H9 (cell line): Measurements from ENCODE around the gene NHERF1. TPM values are rescaled to one million over a fixed set of nuclear protein-coding genes. Genes with fewer than 3 reads are reported as not detected.

Source experiments
- DNase-seq: peaks from one replicate; pipeline ENCODE4 v3.0.0-alpha.2; 2017
- H2AFZ ChIP-seq: one replicate; pipeline ENCODE4 v1.6.1; 2013; ENCODE audit warnings: mild to moderate bottlenecking, low read length, control low read depth, moderate library complexity
- H2AK5ac ChIP-seq: 2 replicates; pipeline ENCODE4 v1.6.1; 2013; ENCODE audit warnings: low read length, control low read depth, mixed read lengths; ENCODE audit not compliant: insufficient read length
- H2BK120ac ChIP-seq: one replicate; pipeline ENCODE4 v1.6.1; 2013; ENCODE audit warnings: low read depth, mild to moderate bottlenecking, low read length, control low read depth, inconsistent platforms; ENCODE audit not compliant: poor library complexity, severe bottlenecking
- H2BK12ac ChIP-seq: 2 replicates; pipeline ENCODE4 v1.6.1; 2013; ENCODE audit warnings: low read length, control low read depth, mixed read lengths, low read depth; ENCODE audit not compliant: insufficient read length
- H2BK15ac ChIP-seq: 2 replicates; pipeline ENCODE4 v1.6.1; 2013; ENCODE audit warnings: low read depth, low read length, control low read depth
- H2BK20ac ChIP-seq: one replicate; pipeline ENCODE4 v1.6.1; 2013; ENCODE audit warnings: low read depth, mild to moderate bottlenecking, low read length, control low read depth, inconsistent platforms; ENCODE audit not compliant: poor library complexity, severe bottlenecking
- H2BK5ac ChIP-seq: 2 replicates; pipeline ENCODE4 v1.6.1; 2013; ENCODE audit warnings: low read length, control low read depth, mixed read lengths; ENCODE audit not compliant: insufficient read length
- H3K14ac ChIP-seq: 2 replicates; pipeline ENCODE4 v1.6.1; 2013; ENCODE audit warnings: low read length, control low read depth; ENCODE audit not compliant: insufficient read depth
- H3K18ac ChIP-seq: 2 replicates; pipeline ENCODE4 v1.6.1; 2013; ENCODE audit warnings: low read depth, mild to moderate bottlenecking, mixed read lengths, low read length, control low read depth; ENCODE audit not compliant: insufficient read length
- H3K23ac ChIP-seq: 2 replicates; pipeline ENCODE4 v1.6.1; 2013; ENCODE audit warnings: low read length, control low read depth, mixed read lengths, low read depth; ENCODE audit not compliant: insufficient read length
- H3K23me2 ChIP-seq: 2 replicates; pipeline ENCODE4 v1.6.1; 2013; ENCODE audit warnings: low read depth, mild to moderate bottlenecking, mixed read lengths, low read length, control low read depth; ENCODE audit not compliant: insufficient read length, poor library complexity, severe bottlenecking
- H3K27ac ChIP-seq: 2 replicates; pipeline ENCODE4 v1.5.1; 2013; ENCODE audit warnings: low read length, control low read depth, mixed read lengths, low read depth; ENCODE audit not compliant: insufficient read length
- H3K27me3 ChIP-seq: 2 replicates; pipeline ENCODE4 v1.6.1; 2013; ENCODE audit warnings: low read length, control low read depth, inconsistent platforms; ENCODE audit not compliant: insufficient read depth
- H3K4ac ChIP-seq: 2 replicates; pipeline ENCODE4 v1.6.1; 2013; ENCODE audit warnings: low read depth, mild to moderate bottlenecking, control low read depth, inconsistent platforms, low read length, moderate library complexity
- H3K4me1 ChIP-seq: 2 replicates; pipeline ENCODE4 v1.6.1; 2013; ENCODE audit warnings: low read length, control low read depth, inconsistent platforms; ENCODE audit not compliant: insufficient read depth
- H3K4me2 ChIP-seq: 2 replicates; pipeline ENCODE4 v1.6.1; 2013; ENCODE audit warnings: low read length, control low read depth, mixed read lengths; ENCODE audit not compliant: insufficient read length, insufficient read depth
- H3K56ac ChIP-seq: 2 replicates; pipeline ENCODE4 v1.6.1; 2013; ENCODE audit warnings: low read depth, mild to moderate bottlenecking, mixed read lengths, low read length, control low read depth; ENCODE audit not compliant: insufficient read length
- H3K79me1 ChIP-seq: 2 replicates; pipeline ENCODE4 v1.6.1; 2013; ENCODE audit warnings: low read depth, mild to moderate bottlenecking, moderate library complexity, low read length, control low read depth, inconsistent platforms; ENCODE audit not compliant: insufficient read depth, poor library complexity, severe bottlenecking
- H3K79me2 ChIP-seq: 2 replicates; pipeline ENCODE4 v1.6.1; 2013; ENCODE audit warnings: low read length, control low read depth, inconsistent platforms; ENCODE audit not compliant: insufficient read depth
- H3K9ac ChIP-seq: 2 replicates; pipeline ENCODE4 v1.6.1; 2013; ENCODE audit warnings: low read length, control low read depth, mixed read lengths; ENCODE audit not compliant: insufficient read length; ENCODE audit errors: extremely low read depth
- H3K9me3 ChIP-seq: one replicate; pipeline ENCODE4 v1.6.1; 2013; ENCODE audit warnings: low read depth, low read length, inconsistent platforms; ENCODE audit not compliant: control insufficient read depth
- H3T11ph ChIP-seq: one replicate; pipeline ENCODE4 v1.6.1; 2013; ENCODE audit warnings: mild to moderate bottlenecking, low read length, control low read depth, inconsistent platforms
- H4K20me1 ChIP-seq: one replicate; pipeline ENCODE4 v1.6.1; 2013; ENCODE audit not compliant: control insufficient read depth, insufficient read length, insufficient read depth
- H4K5ac ChIP-seq: 2 replicates; pipeline ENCODE4 v1.6.1; 2013; ENCODE audit warnings: low read depth, mild to moderate bottlenecking, mixed read lengths, low read length, control low read depth; ENCODE audit not compliant: insufficient read length
- H4K8ac ChIP-seq: replicated peaks from 2 replicates; pipeline ENCODE4 v1.6.1; 2013; ENCODE audit warnings: low read length, control low read depth, mixed read lengths, low read depth; ENCODE audit not compliant: insufficient read length
- H4K91ac ChIP-seq: 2 replicates; pipeline ENCODE4 v1.6.1; 2013; ENCODE audit warnings: low read depth, mild to moderate bottlenecking, moderate library complexity, mixed read lengths, low read length, control low read depth; ENCODE audit not compliant: insufficient read length
- H3K27ac Mint-ChIP-seq, 3 experiments: 2 replicates in 2 of 3; 3 replicates in 1 of 3; pipeline ENCODE4 v1.8.0; 2020 to 2021; ENCODE audit warnings: mixed read lengths in 3 of 3, mild to moderate bottlenecking in 1 of 3, moderate library complexity in 1 of 3
- H3K27me3 Mint-ChIP-seq: 2 replicates; pipeline ENCODE4 v1.8.0; 2021; ENCODE audit warnings: low read depth, mild to moderate bottlenecking, moderate library complexity, mixed read lengths
- H3K36me3 Mint-ChIP-seq, 3 experiments: 2 replicates in 2 of 3; 3 replicates in 1 of 3; pipeline ENCODE4 v1.8.0; 2020 to 2021; ENCODE audit warnings: low read depth in 3 of 3, mixed read lengths in 3 of 3; ENCODE audit not compliant: insufficient read depth in 1 of 3
- H3K4me1 Mint-ChIP-seq, 2 experiments: 2 replicates each; pipeline ENCODE4 v1.8.0; 2020; ENCODE audit warnings: mixed read lengths in 2 of 2
- H3K4me3 Mint-ChIP-seq, 2 experiments: 2 replicates in 1 of 2; 3 replicates in 1 of 2; pipeline ENCODE4 v1.8.0; 2020 to 2021; ENCODE audit warnings: mild to moderate bottlenecking in 2 of 2, mixed read lengths in 2 of 2, moderate library complexity in 1 of 2
- H3K9me3 Mint-ChIP-seq, 2 experiments: 2 replicates in 1 of 2; 3 replicates in 1 of 2; pipeline ENCODE4 v1.8.0; 2020; ENCODE audit warnings: mild to moderate bottlenecking in 2 of 2, mixed read lengths in 2 of 2, moderate library complexity in 1 of 2
- WGBS: extraction: QIAGEN DNeasy Blood & Tissue Kit; methylation state at CpG from one replicate; pipeline ENCODE4 v1.1.7; 2013; ENCODE audit warnings: missing lambda C conversion rate, low lambda C conversion rate, mixed read lengths; ENCODE audit not compliant: insufficient read length; ENCODE audit errors: extremely low coverage; 5-methylcytosine and 5-hydroxymethylcytosine counted together
- total RNA-seq: library from RNA; stranded (reverse); gene quantifications from 2 replicates; pipeline ENCODE4 v1.2.1, GENCODE V29; 2021
- TF ChIP-seq, protein P1 (sequence below): fragments of 200-600 bp; sonication (generic); conservative IDR thresholded peaks from 3 replicates; pipeline ENCODE4 v1.8.0; 2021; ENCODE audit warnings: antibody characterized with exemption, mild to moderate bottlenecking

The NHERF1 gene
- total RNA-seq, 1 experiment from 2014 or later: 74.4 TPM

DNA sequence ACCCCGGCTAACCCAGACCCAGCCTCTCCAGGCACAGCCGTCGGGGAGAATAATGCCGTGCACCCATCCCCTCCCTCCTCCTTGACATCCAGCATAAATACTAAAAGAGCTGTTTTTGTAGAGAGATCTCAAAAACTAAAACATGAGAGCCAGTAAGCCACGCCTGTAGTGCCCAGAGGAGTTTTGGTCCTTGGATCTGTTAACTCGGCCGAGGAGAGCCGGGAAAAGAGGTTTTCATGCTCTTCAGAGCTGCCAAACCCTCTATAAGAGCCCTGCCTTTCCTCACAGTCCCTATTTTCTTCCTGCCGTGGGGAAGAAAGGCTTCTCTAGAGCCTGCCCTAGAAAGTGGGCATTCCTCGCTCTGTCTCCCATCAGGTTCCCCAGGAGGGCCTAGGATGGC is 57.9 kb downstream of the NHERF1 start:
- DNase-seq: no peak
- no peak overlapping the region for H3K27ac ChIP-seq
- H3K27ac Mint-ChIP-seq: no peak overlapping the region
- no peak overlapping the region for H2BK12ac ChIP-seq
- H3K27me3 ChIP-seq: no peaks in the 10 kb centered on the region
- H3K79me2 ChIP-seq: no peaks in the 10 kb centered on the region
- H3K9me3 ChIP-seq: no peaks in the 10 kb centered on the region
- no peak overlapping the region for H3K9ac ChIP-seq
- no CpG with 5 or more reads among the region's 10 CpGs for WGBS
- peaks cover 14% of the 10 kb centered on the region for H3K27me3 Mint-ChIP-seq
- H2BK5ac ChIP-seq: no peak overlapping the region
- no peak overlapping the region for H2BK15ac ChIP-seq
- H3K9me3 Mint-ChIP-seq: no peaks in the 10 kb centered on the region
- no peak overlapping the region for H3K4ac ChIP-seq
- no peak overlapping the region for H3K18ac ChIP-seq
- no peak overlapping the region for H3T11ph ChIP-seq
- H3K79me1 ChIP-seq: no peaks in the 10 kb centered on the region
- H3K23ac ChIP-seq: no peak overlapping the region
- H3K56ac ChIP-seq: no peak overlapping the region
- H3K4me3 Mint-ChIP-seq: no peak overlapping the region
- no peak overlapping the region for H4K5ac ChIP-seq
- H3K4me1 ChIP-seq: no peaks in the 10 kb centered on the region
- TF ChIP-seq, protein P1, sequence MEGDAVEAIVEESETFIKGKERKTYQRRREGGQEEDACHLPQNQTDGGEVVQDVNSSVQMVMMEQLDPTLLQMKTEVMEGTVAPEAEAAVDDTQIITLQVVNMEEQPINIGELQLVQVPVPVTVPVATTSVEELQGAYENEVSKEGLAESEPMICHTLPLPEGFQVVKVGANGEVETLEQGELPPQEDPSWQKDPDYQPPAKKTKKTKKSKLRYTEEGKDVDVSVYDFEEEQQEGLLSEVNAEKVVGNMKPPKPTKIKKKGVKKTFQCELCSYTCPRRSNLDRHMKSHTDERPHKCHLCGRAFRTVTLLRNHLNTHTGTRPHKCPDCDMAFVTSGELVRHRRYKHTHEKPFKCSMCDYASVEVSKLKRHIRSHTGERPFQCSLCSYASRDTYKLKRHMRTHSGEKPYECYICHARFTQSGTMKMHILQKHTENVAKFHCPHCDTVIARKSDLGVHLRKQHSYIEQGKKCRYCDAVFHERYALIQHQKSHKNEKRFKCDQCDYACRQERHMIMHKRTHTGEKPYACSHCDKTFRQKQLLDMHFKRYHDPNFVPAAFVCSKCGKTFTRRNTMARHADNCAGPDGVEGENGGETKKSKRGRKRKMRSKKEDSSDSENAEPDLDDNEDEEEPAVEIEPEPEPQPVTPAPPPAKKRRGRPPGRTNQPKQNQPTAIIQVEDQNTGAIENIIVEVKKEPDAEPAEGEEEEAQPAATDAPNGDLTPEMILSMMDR: no peak
- no peaks in the 10 kb centered on the region for H4K20me1 ChIP-seq
- H3K23me2 ChIP-seq: no peaks in the 10 kb centered on the region
- H4K91ac ChIP-seq: no peak overlapping the region
- no peak overlapping the region for H2BK20ac ChIP-seq
- H2BK120ac ChIP-seq: no peak overlapping the region
- no peak overlapping the region for H3K4me2 ChIP-seq
- no peak overlapping the region for H2AK5ac ChIP-seq
- H3K4me1 Mint-ChIP-seq: no peaks in the 10 kb centered on the region
- no peak overlapping the region for H3K14ac ChIP-seq
- no peak overlapping the region for H2AFZ ChIP-seq
- H4K8ac ChIP-seq: no peak overlapping the region
- peaks cover 2 to 12% (median 3%) of the 10 kb centered on the region in 3 experiments; a peak in 4 of 7 replicates for H3K36me3 Mint-ChIP-seq
